IMR-90 (cell line): ENCODE results near the gene ZNF785. TPM values are rescaled to one million over a fixed set of nuclear protein-coding genes. Genes with fewer than 3 reads are reported as not detected.

Source experiments
- ATAC-seq: fragments of 200-7000 bp; cut with Tn5 transposase; 2 replicates; pipeline ENCODE4 v1.9.1; 2020; ENCODE audit warnings: low read depth, mild to moderate bottlenecking, moderate library complexity
- BruUV-seq: library from RNA; stranded (reverse); fragments of 400-500 nt; replicated peaks from 2 replicates; lab custom pipeline; 2021; lab: Mats Ljungman, UMichigan
- CTCF ChIA-PET: fragments of 300-600 bp; formaldehyde crosslinking; extraction: SDS; loops from one replicate; lab custom pipeline; 2021; ENCODE audit warnings: antibody characterized with exemption; lab: Yijun Ruan, JAX
- POLR2A ChIA-PET: fragments of 300-600 bp; sonication (Branson Sonifier 250); formaldehyde crosslinking; loops from one replicate; lab custom pipeline; 2022; ENCODE audit warnings: antibody characterized with exemption; ENCODE audit not compliant: unreplicated experiment; lab: Charles Lee
- DNase-seq: peaks from one replicate; pipeline ENCODE4 v3.0.0; 2013
- H2AFZ ChIP-seq: replicated peaks from 2 replicates; pipeline ENCODE3; 2013; ENCODE audit warnings: low read length, mild to moderate bottlenecking; ENCODE audit not compliant: poor library complexity
- H2AK5ac ChIP-seq: 2 replicates; pipeline ENCODE4 v1.6.1; 2013; ENCODE audit warnings: low read depth, low read length, inconsistent platforms
- H2AK9ac ChIP-seq: replicated peaks from 2 replicates; pipeline ENCODE3; 2013; ENCODE audit warnings: mild to moderate bottlenecking, low read depth, low read length, moderate library complexity; ENCODE audit not compliant: poor library complexity
- H2BK120ac ChIP-seq: 2 replicates; pipeline ENCODE4 v1.6.1; 2013; ENCODE audit warnings: low read depth, low read length, inconsistent platforms
- H2BK15ac ChIP-seq: 3 replicates; pipeline ENCODE4 v1.6.1; 2013; ENCODE audit warnings: low read depth, low read length, inconsistent platforms
- H2BK20ac ChIP-seq: 2 replicates; pipeline ENCODE4 v1.6.1; 2013; ENCODE audit warnings: low read depth, mild to moderate bottlenecking, inconsistent platforms, low read length, moderate library complexity
- H2BK5ac ChIP-seq: 2 replicates; pipeline ENCODE4 v1.6.1; 2013; ENCODE audit warnings: mild to moderate bottlenecking, low read depth, low read length, inconsistent platforms; ENCODE audit not compliant: poor library complexity, severe bottlenecking
- H3K14ac ChIP-seq: replicated peaks from 2 replicates; pipeline ENCODE4 v1.6.1; 2013; ENCODE audit warnings: low read depth, low read length, inconsistent platforms
- H3K18ac ChIP-seq: 2 replicates; pipeline ENCODE4 v1.6.1; 2013; ENCODE audit warnings: low read depth, low read length, control low read depth
- H3K23ac ChIP-seq: 2 replicates; pipeline ENCODE4 v1.6.1; 2013; ENCODE audit warnings: low read depth, low read length, inconsistent platforms
- H3K27ac ChIP-seq: 2 replicates; pipeline ENCODE4 v1.5.1; 2013; ENCODE audit warnings: mild to moderate bottlenecking, control low read depth, low read length; ENCODE audit not compliant: insufficient read depth
- H3K27me3 ChIP-seq: 2 replicates; pipeline ENCODE4 v1.6.1; 2013; ENCODE audit warnings: low read length; ENCODE audit not compliant: control insufficient read depth, insufficient read depth
- H3K36me3 ChIP-seq: 2 replicates; pipeline ENCODE4 v1.6.1; 2013; ENCODE audit warnings: low read length, mixed read lengths; ENCODE audit not compliant: control insufficient read depth, insufficient read depth
- H3K4ac ChIP-seq: 2 replicates; pipeline ENCODE4 v1.6.1; 2013; ENCODE audit warnings: low read depth, low read length, inconsistent platforms
- H3K4me1 ChIP-seq: 2 replicates; pipeline ENCODE4 v1.6.1; 2013; ENCODE audit warnings: low read length, mixed read lengths; ENCODE audit not compliant: control insufficient read depth, insufficient read depth
- H3K4me2 ChIP-seq: 2 replicates; pipeline ENCODE4 v1.6.1; 2013; ENCODE audit warnings: low read depth, mild to moderate bottlenecking, control low read depth, low read length, moderate library complexity
- H3K4me3 ChIP-seq: 2 replicates; pipeline ENCODE4 v1.5.1; 2013; ENCODE audit warnings: low read depth, mild to moderate bottlenecking, control low read depth, low read length, moderate library complexity; ENCODE audit not compliant: insufficient read depth
- H3K56ac ChIP-seq: 2 replicates; pipeline ENCODE4 v1.6.1; 2013; ENCODE audit warnings: low read length, inconsistent platforms; ENCODE audit not compliant: insufficient read depth; ENCODE audit errors: extremely low read depth
- H3K79me1 ChIP-seq, 2 experiments: 2 replicates each; pipeline ENCODE4 v1.6.1; 2013; ENCODE audit warnings: low read length in 2 of 2, inconsistent platforms in 1 of 2, low read depth in 1 of 2
- H3K9ac ChIP-seq: 2 replicates; pipeline ENCODE4 v1.6.1; 2013; ENCODE audit warnings: low read depth, low read length, control low read depth
- H3K9me1 ChIP-seq: 2 replicates; pipeline ENCODE4 v1.6.1; 2013; ENCODE audit warnings: low read length, inconsistent platforms; ENCODE audit not compliant: insufficient read depth
- H3K9me3 ChIP-seq: 2 replicates; pipeline ENCODE4 v1.6.1; 2013; ENCODE audit warnings: low read length; ENCODE audit not compliant: control insufficient read depth, insufficient read depth
- H4K20me1 ChIP-seq: 2 replicates; pipeline ENCODE4 v1.6.1; 2013; ENCODE audit warnings: low read length, inconsistent platforms; ENCODE audit not compliant: insufficient read depth
- H4K5ac ChIP-seq: 2 replicates; pipeline ENCODE4 v1.6.1; 2013; ENCODE audit warnings: mild to moderate bottlenecking, low read depth, low read length, control low read depth
- H4K8ac ChIP-seq, 2 experiments: 2 replicates each; pipeline ENCODE4 v1.6.1; 2013; ENCODE audit warnings: low read depth in 2 of 2, low read length in 2 of 2, control low read depth in 1 of 2, inconsistent platforms in 1 of 2
- H4K91ac ChIP-seq: 2 replicates; pipeline ENCODE4 v1.6.1; 2013; ENCODE audit warnings: low read depth, low read length, inconsistent platforms; ENCODE audit not compliant: insufficient read depth
- BHLHE40 ChIP-seq: fragments of 150-350 bp; IDR thresholded peaks from 2 replicates; pipeline ENCODE4 v1.6.1; 2016; ENCODE audit warnings: mild to moderate bottlenecking, low read depth, low read length
- CHD1 ChIP-seq: IDR thresholded peaks from 2 replicates; pipeline ENCODE4 v1.6.1; 2012; ENCODE audit warnings: low read depth, low read length, improper control_type of control experiment
- CTCF ChIP-seq: conservative IDR thresholded peaks from 2 replicates; pipeline ENCODE4 v1.5.1; 2012; ENCODE audit warnings: mild to moderate bottlenecking, low read depth, low read length, improper control_type of control experiment
- ELK1 ChIP-seq: fragments of 150-350 bp; IDR thresholded peaks from 2 replicates; pipeline ENCODE4 v1.6.1; 2016; ENCODE audit warnings: low read depth, mild to moderate bottlenecking, low read length, moderate library complexity, borderline replicate concordance
- FOS ChIP-seq: fragments of 150-350 bp; IDR thresholded peaks from 2 replicates; pipeline ENCODE4 v1.6.1; 2016; ENCODE audit warnings: low read depth, low read length
- MAFK ChIP-seq: IDR thresholded peaks from 2 replicates; pipeline ENCODE4 v1.6.1; 2012; ENCODE audit warnings: low read depth, low read length, improper control_type of control experiment
- MXI1 ChIP-seq: IDR thresholded peaks from 2 replicates; pipeline ENCODE4 v1.6.1; 2012; ENCODE audit warnings: low read depth, mild to moderate bottlenecking, low read length, moderate library complexity, borderline replicate concordance
- NFE2L2 ChIP-seq: fragments of 150-350 bp; IDR thresholded peaks from 2 replicates; pipeline ENCODE4 v1.6.1; 2016; ENCODE audit warnings: low read depth, mild to moderate bottlenecking, low read length
- POLR2A ChIP-seq: IDR thresholded peaks from 2 replicates; pipeline ENCODE4 v1.6.1; 2012; ENCODE audit warnings: mild to moderate bottlenecking, low read depth, low read length
- RFX5 ChIP-seq: IDR thresholded peaks from 2 replicates; pipeline ENCODE4 v1.8.0; 2012; ENCODE audit warnings: low read depth, mild to moderate bottlenecking, low read length, moderate library complexity
- USF2 ChIP-seq: fragments of 150-350 bp; IDR thresholded peaks from 2 replicates; pipeline ENCODE4 v1.6.1; 2017; ENCODE audit warnings: mild to moderate bottlenecking, antibody characterized with exemption, low read length, low read depth
- WGBS, 2 experiments: methylation state at CpG; one replicate each; pipeline versions ENCODE4 v1.1.5 to v1.1.7; 2013; ENCODE audit warnings: missing lambda C conversion rate in 2 of 2; ENCODE audit not compliant: insufficient read length in 1 of 2; ENCODE audit errors: extremely low coverage in 2 of 2; 5-methylcytosine and 5-hydroxymethylcytosine counted together
- dilution Hi-C: fragments of 300-500 bp; cut with HindIII; formaldehyde crosslinking; loops from one replicate; pipeline ENCODE4 v1.14.3; 2018; ENCODE audit warnings: low sequenced_read_pairs; ENCODE audit not compliant: unreplicated experiment
- in situ Hi-C: fragments of 300-500 bp; cut with MboI; formaldehyde crosslinking; loops from 3 replicates; pipeline ENCODE4 v1.14.3; 2019; ENCODE audit warnings: low sequenced_read_pairs, inconsistent platforms, mixed read lengths
- intact Hi-C: fragments of 100-400 bp; cut with micrococcal nuclease; formaldehyde crosslinking; loops from 2 replicates; pipeline ENCODE4 v1.10.0; 2022
- polyA plus RNA-seq, 3 experiments: library from polyadenylated mRNA; depleted of rRNA; stranded (reverse); fragments of >200 nt; gene quantifications; 2 replicates each; pipeline ENCODE4 v1.2.3, GENCODE V29; 2012; ENCODE audit warnings: low replicate concordance in 1 of 3
- total RNA-seq: library from RNA; depleted of rRNA; stranded (reverse); fragments of >200 nt; gene quantifications from 2 replicates; pipeline ENCODE4 v1.2.3, GENCODE V29; 2012

ZNF785 gene
- total and polyA plus RNA-seq, 2 of the 4 experiments (the other 2 are of a cell fraction), result 2.9 to 4.0 TPM

- TF ChIP-seq ELK1, result no peak
Observed at GRCh38 chr16:30548416-30549253, 36.9 kb downstream of the ZNF785 start (continued).

GRCh38 chr16:30546115-30546514, 39.4 kb downstream of the ZNF785 start:
- POLR2A ChIA-PET, result no interaction called here
- H3K27me3 ChIP-seq, result no peaks in the 10 kb centered on the region
- TF ChIP-seq POLR2A (no peak), MXI1 (no peak), ELK1 (no peak), FOS (no peak), CHD1 (no peak), USF2 (no peak), RFX5 (no peak), BHLHE40 (no peak), NFE2L2 (no peak), CTCF (no peak), MAFK (no peak)

More at GRCh38 chr16:30546115-30546514, 39.4 kb downstream of the ZNF785 start:
- in situ Hi-C loops (no loop called here), intact Hi-C loops (no loop called here), dilution Hi-C loops (no loop called here)
- Histone ChIP-seq H3K4me1 (peaks cover 13% of the 10 kb centered on the region), H2BK20ac (no peak overlapping the region), H2AFZ (no peak overlapping the region), H2BK5ac (no peak overlapping the region), H3K9ac (no peak overlapping the region), H3K14ac (no peak overlapping the region), H3K4ac (no peak overlapping the region), H2AK9ac (no peak overlapping the region), H3K4me2 (no peak overlapping the region), H3K23ac (no peak overlapping the region), H2BK120ac (no peak overlapping the region), H3K56ac (no peak overlapping the region), H3K9me1 (0 out of 2 replicates have a peak, but pooled peaks cover 5% of the 10 kb centered on the region), H2BK15ac (no peak overlapping the region), H3K27ac (no peak overlapping the region), H3K9me3 (no peaks in the 10 kb centered on the region), H4K20me1 (no peaks in the 10 kb centered on the region), H3K4me3 (no peak overlapping the region), H4K8ac (no peak overlapping the region), H2AK5ac (no peak overlapping the region), H4K91ac (no peak overlapping the region), H4K5ac (no peak overlapping the region), H3K18ac (no peak overlapping the region), H3K36me3 (no peaks in the 10 kb centered on the region), H3K79me1 (peaks cover 0 to 3% of the 10 kb centered on the region in 2 experiments; a peak in 1 of 4 replicates)
- DNase-seq (no peak), ATAC-seq (no peak)
- CTCF ChIA-PET, result no interaction called here
- BruUV-seq, result no TSS peak
- WGBS, 2 experiments, result 97% methylated on average over 5 of the region's 8 CpGs; no CpG with 5 or more reads in 1 of the 2 experiments
